Upper lobe of left lung (tissue), 4 donors: ENCODE data around the gene DHRS4.
"Not testable (repeated sequence)": the region's sequence is repeated elsewhere in the genome, so short reads cannot be mapped to it uniquely, and the experiment has no call there.

Experiments used
- CTCF ChIP-seq, 6 experiments: fragments of 450-650 bp in 4 of 6; fragments of 200-600 bp in 2 of 6; sonication (generic) in 2 of 6; IDR thresholded peaks; one replicate each; pipeline ENCODE4 v1.5.1; 2016 to 2019; ENCODE audit warnings: antibody characterized with exemption in 6 of 6
- EP300 ChIP-seq, 4 donors: sonication (generic); formaldehyde crosslinking; IDR thresholded peaks; one replicate each; pipeline ENCODE4 v1.5.1; 2017; ENCODE audit warnings: antibody characterized with exemption in 4 of 4, control low read depth in 2 of 4
- POLR2A ChIP-seq, 4 donors: fragments of 450-650 bp; IDR thresholded peaks; one replicate each; pipeline ENCODE4 v1.5.1; 2016 to 2017; ENCODE audit warnings: antibody characterized with exemption in 4 of 4, mild to moderate bottlenecking in 2 of 4
- POLR2AphosphoS5 ChIP-seq, 2 donors: sonication (generic); formaldehyde crosslinking; IDR thresholded peaks; one replicate each; pipeline ENCODE4 v1.5.1; 2017; ENCODE audit warnings: antibody characterized with exemption in 2 of 2

GRCh38 chr14:23961704-23962103 is 8.1 kb downstream of the DHRS4 start:
- not testable (repeated sequence) for TF ChIP-seq CTCF, EP300, POLR2A, POLR2AphosphoS5 (IDR thresholded peaks at IDR 0.05)
